ENCODE measurements around the gene UTP25.

UTP25 gene

DNA sequence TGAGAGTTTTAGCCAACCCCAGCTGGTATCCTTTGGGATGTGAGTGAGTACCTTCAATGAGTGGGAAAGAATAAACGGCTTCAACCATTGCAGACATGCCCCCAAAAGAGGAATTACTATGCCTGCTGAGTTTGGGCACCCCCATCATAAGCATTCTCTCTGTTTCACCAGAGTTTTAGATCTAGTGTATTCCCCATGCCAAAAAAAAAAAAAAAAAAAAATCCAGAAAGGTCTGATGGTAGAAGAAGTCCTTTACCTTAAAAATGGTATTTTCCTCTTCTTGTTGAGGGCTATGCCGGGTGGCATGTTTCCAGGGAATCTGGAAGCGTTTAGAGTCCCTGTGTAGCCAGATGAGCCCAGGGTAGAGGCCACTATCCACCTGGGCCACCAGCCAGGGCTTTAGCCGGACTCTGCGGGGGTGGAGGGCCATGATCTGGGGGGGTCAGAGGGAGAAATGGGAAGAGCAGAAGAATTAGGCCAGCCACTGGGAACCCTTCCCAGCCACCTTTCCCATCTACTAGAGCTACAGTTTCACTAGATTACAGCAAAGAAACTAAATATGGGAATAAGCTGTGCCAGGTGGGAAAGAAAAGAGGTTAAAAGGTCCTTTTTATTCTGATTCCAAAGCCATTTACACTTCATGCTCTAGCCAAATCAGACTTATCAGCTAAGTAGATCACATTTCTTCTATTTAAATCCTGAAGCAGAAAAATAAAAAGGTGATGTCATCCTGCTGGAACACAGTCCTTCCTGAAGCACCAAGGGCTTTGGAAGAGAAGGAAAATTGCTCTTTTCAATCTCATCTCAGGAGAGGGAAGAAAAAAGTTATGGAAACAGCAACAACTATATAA, 26.6 kb upstream of the UTP25 start:
- no peaks in the 10 kb centered on the region for H3K27me3 ChIP-seq (ENCODE audit: insufficient read depth, insufficient read length)
- no peak overlapping the region for H3K4me3 ChIP-seq (ENCODE audit: insufficient read length, low read depth)
- H3K36me3 ChIP-seq (ENCODE audit: insufficient read depth, insufficient read length, low read length), result no peaks in the 10 kb centered on the region
- H3K4me1 ChIP-seq (ENCODE audit: insufficient read depth, insufficient read length), result peaks cover 3% of the 10 kb centered on the region
- no peak for DNase-seq (ENCODE audit: low read depth, low spot score)
- H3K9ac ChIP-seq (ENCODE audit: insufficient read length, low read depth), result no peak overlapping the region
- H3K9me3 ChIP-seq (ENCODE audit: insufficient read depth, low read length), result no peaks in the 10 kb centered on the region
- TF ChIP-seq SUZ12 (IDR thresholded peaks at IDR 0.05; ENCODE audit: extremely low read depth, insufficient read depth, insufficient read length) (no peak), ZNF274 (IDR thresholded peaks at IDR 0.05; ENCODE audit: low read depth, low read length) (no peak), YY1 (IDR thresholded peaks at IDR 0.05; ENCODE audit: insufficient read depth, insufficient read length) (no peak)

DNA sequence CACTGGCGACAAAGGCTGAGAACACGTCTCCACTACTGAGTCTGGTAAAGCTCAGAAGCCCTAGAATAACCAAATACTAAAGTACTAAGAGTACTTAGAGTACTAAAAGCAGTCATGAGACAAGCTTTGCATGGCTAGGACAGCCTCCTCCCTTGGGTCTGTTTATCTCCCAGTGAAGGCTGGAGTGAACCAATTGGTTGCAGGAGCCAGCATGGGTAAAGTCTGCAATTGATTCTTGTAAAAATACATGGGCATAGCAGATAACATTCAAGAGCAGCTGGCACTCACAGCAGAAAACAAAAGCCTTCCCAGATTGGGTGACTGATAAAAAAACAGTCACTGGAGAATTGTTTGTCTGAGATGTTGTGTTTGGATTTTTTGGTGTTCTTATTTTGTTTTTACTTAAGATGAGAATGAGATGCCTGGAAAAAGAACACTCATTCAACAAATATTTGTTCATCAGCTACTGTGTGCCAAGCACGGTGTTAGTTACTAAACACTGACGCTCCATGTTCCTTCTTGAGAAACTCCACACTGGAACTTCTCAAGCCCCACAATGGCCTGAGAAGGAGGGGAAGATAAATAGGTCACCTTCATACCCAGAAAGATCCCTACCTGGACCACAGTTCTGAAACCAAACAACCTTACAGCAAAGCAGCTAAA, 25.5 kb upstream of the UTP25 start:
- peaks cover 3% of the 10 kb centered on the region for H3K4me1 ChIP-seq (ENCODE audit: insufficient read depth, insufficient read length)
- TF ChIP-seq SUZ12 (IDR thresholded peaks at IDR 0.05; ENCODE audit: extremely low read depth, insufficient read depth, insufficient read length) (no peak), ZNF274 (IDR thresholded peaks at IDR 0.05; ENCODE audit: low read depth, low read length) (no peak), YY1 (IDR thresholded peaks at IDR 0.05; ENCODE audit: insufficient read depth, insufficient read length) (no peak)
- DNase-seq (ENCODE audit: low read depth, low spot score), result no peak

DNA sequence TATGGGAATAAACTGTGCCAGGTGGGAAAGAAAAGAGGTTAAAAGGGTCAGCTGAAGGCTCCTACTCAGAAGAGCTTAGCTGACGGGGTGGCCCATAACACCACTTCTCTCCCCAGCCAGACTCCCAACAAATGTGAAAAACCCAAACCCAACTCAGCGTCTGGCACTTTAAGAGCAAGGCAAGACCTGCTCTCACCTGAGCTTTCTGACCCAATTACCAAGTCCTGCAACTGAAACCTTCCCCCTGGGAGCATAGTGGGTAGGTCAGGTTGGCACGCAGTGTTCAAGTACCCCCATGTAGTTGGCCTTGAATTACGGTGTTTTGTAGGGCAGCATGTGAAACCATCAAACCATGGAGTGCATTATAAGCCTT, 25.0 kb upstream of the UTP25 start:
- TF ChIP-seq SUZ12 (IDR thresholded peaks at IDR 0.05; ENCODE audit: extremely low read depth, insufficient read depth, insufficient read length) (no peak), ZNF274 (IDR thresholded peaks at IDR 0.05; ENCODE audit: low read depth, low read length) (no peak), YY1 (IDR thresholded peaks at IDR 0.05; ENCODE audit: insufficient read depth, insufficient read length) (no peak)
- H3K27me3 ChIP-seq (ENCODE audit: insufficient read depth, insufficient read length), result no peaks in the 10 kb centered on the region
- no peaks in the 10 kb centered on the region for H3K9me3 ChIP-seq (ENCODE audit: insufficient read depth, low read length)
- no peak overlapping the region for H3K9ac ChIP-seq (ENCODE audit: insufficient read length, low read depth)
- H3K36me3 ChIP-seq (ENCODE audit: insufficient read depth, insufficient read length, low read length), result no peaks in the 10 kb centered on the region
- H3K4me3 ChIP-seq (ENCODE audit: insufficient read length, low read depth), result no peak overlapping the region
- no peak for DNase-seq (ENCODE audit: low read depth, low spot score)
- peaks cover 3% of the 10 kb centered on the region for H3K4me1 ChIP-seq (ENCODE audit: insufficient read depth, insufficient read length)

More for the DNA sequence above, 25.5 kb upstream of the UTP25 start:
- Histone ChIP-seq H3K27me3 (ENCODE audit: insufficient read depth, insufficient read length) (no peaks in the 10 kb centered on the region), H3K9me3 (ENCODE audit: insufficient read depth, low read length) (no peaks in the 10 kb centered on the region), H3K36me3 (ENCODE audit: insufficient read depth, insufficient read length, low read length) (no peaks in the 10 kb centered on the region), H3K4me3 (ENCODE audit: insufficient read length, low read depth) (no peak overlapping the region), H3K9ac (ENCODE audit: insufficient read length, low read depth) (no peak overlapping the region)

DNA sequence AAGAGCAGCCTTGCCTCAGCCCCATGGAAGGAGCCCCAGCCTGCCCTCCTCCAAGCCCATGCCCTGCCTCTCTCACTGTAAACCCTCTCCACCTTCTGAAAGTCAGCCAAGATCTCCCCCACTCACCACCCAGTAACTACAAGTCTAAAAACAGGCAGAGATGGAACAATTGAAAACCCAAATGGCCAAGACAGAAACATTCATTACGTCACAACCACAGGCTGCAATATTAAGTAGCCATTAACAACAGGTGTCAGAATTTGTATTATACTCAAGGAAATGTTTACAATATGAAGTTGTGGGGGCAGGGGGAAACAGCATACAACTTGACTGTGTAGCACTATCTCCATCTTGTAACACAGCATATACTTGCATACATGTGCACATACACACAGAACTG, 24.2 kb upstream of the UTP25 start:
- DNase-seq (ENCODE audit: low read depth, low spot score), result no peak
- TF ChIP-seq YY1 (IDR thresholded peaks at IDR 0.05; ENCODE audit: insufficient read depth, insufficient read length) (no peak), SUZ12 (IDR thresholded peaks at IDR 0.05; ENCODE audit: extremely low read depth, insufficient read depth, insufficient read length) (no peak), ZNF274 (IDR thresholded peaks at IDR 0.05; ENCODE audit: low read depth, low read length) (no peak)

DNA sequence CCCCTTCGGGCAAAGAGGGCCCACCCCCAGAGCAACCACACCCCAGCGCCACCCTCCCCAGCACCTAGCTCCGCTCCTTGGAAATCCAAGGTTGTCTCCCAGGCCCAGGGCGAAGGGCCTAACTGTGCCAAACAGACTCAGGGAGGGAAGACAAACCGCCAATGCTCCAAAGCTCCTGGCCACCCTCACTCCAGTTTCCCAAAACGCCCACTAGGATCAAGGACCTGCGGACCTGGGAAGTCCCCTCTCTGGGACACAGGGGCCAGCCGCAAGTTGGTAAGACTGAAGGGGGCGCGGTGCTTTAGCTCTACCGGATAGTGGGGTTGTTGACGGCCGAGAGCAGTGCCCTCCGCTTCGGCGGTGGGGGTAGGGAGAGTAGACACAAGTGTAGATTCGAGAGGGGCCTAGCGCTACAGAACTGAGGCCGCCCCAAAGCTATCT, 22.4 kb upstream of the UTP25 start:
- TF ChIP-seq ZNF274 (IDR thresholded peaks at IDR 0.05; ENCODE audit: low read depth, low read length) (no peak), YY1 (IDR thresholded peaks at IDR 0.05; ENCODE audit: insufficient read depth, insufficient read length) (no peak), SUZ12 (IDR thresholded peaks at IDR 0.05; ENCODE audit: extremely low read depth, insufficient read depth, insufficient read length) (no peak)
- DNase-seq (ENCODE audit: low read depth, low spot score), result no peak
- no peaks in the 10 kb centered on the region for H3K9me3 ChIP-seq (ENCODE audit: insufficient read depth, low read length)
- H3K4me3 ChIP-seq (ENCODE audit: insufficient read length, low read depth), result peak overlapping the region; percentile 62
- H3K9ac ChIP-seq (ENCODE audit: insufficient read length, low read depth), result peak overlapping the region; percentile 61
- no peaks in the 10 kb centered on the region for H3K36me3 ChIP-seq (ENCODE audit: insufficient read depth, insufficient read length, low read length)
- peaks cover 3% of the 10 kb centered on the region for H3K4me1 ChIP-seq (ENCODE audit: insufficient read depth, insufficient read length)
- H3K27me3 ChIP-seq (ENCODE audit: insufficient read depth, insufficient read length), result no peaks in the 10 kb centered on the region

More for the DNA sequence above, 24.2 kb upstream of the UTP25 start:
- H3K27me3 ChIP-seq (ENCODE audit: insufficient read depth, insufficient read length), result no peaks in the 10 kb centered on the region
- peaks cover 3% of the 10 kb centered on the region for H3K4me1 ChIP-seq (ENCODE audit: insufficient read depth, insufficient read length)
- H3K9ac ChIP-seq (ENCODE audit: insufficient read length, low read depth), result no peak overlapping the region
- no peaks in the 10 kb centered on the region for H3K36me3 ChIP-seq (ENCODE audit: insufficient read depth, insufficient read length, low read length)
- no peak overlapping the region for H3K4me3 ChIP-seq (ENCODE audit: insufficient read length, low read depth)
- no peaks in the 10 kb centered on the region for H3K9me3 ChIP-seq (ENCODE audit: insufficient read depth, low read length)

DNA sequence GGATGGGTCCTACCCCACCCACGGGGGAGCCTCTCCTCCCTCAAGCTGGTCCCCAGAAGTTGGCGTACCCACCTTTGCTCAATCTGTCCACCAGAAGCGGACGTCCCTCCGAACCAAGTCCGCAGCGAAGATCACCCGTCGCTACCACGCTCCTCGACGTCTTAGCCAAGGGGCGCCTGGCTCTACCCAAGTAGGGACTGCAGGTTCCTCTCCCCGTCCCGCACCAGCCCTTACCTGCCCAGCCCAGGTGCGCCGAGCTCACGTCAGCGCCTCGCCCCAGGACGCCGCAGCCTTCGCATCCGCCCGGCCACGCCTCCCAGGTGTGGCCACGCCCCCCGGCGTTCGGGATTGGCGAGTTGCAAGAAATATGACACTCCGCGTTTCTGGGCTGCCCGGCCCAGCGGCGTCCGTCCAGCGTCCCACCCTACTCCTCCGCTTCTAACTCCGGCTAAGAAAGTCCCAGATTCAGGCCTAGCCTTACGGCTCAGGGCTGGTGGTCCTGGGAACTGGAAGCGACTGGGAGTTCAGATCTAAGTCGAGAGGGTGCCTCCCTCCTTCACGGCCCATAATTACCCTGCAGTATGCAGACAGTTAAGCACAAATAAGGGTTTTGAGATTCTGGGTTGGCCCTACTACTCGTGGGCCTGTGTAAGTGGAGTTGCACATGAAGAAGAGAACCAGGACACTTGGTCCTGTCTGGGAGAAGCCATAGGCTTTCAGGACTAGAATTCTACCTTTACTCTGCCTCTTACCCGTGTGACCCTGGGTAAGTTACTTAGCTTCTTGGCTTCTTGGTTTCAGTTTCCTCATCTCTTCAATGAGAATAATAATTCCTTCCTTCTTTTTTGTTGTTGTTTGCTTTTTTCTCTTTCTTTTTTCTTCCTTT, 21.7 kb upstream of the UTP25 start, which contains the start of gene IRF6:
Gene IRF6 (minus strand): TSS at position 268 of the 886 bp plus-strand sequence. CDS start 4,729 bp downstream, outside the sequence.
- TF ChIP-seq SUZ12 (IDR thresholded peaks at IDR 0.05; ENCODE audit: extremely low read depth, insufficient read depth, insufficient read length), result no peak
- TF ChIP-seq ZNF274 (IDR thresholded peaks at IDR 0.05; ENCODE audit: low read depth, low read length), result no peak
- no peak for TF ChIP-seq YY1 (IDR thresholded peaks at IDR 0.05; ENCODE audit: insufficient read depth, insufficient read length)

More for the DNA sequence above, 21.7 kb upstream of the UTP25 start, which contains the start of gene IRF6:
- no peaks in the 10 kb centered on the region for H3K36me3 ChIP-seq (ENCODE audit: insufficient read depth, insufficient read length, low read length)
- H3K27me3 ChIP-seq (ENCODE audit: insufficient read depth, insufficient read length), result no peaks in the 10 kb centered on the region
- H3K4me3 ChIP-seq (ENCODE audit: insufficient read length, low read depth), result peak within 1 kb of the TSS; percentile 62
- H3K4me1 ChIP-seq (ENCODE audit: insufficient read depth, insufficient read length), result peaks cover 3% of the 10 kb centered on the region
- H3K9me3 ChIP-seq (ENCODE audit: insufficient read depth, low read length), result no peaks in the 10 kb centered on the region
- peak within 1 kb of the TSS; percentile 67 for H3K9ac ChIP-seq (ENCODE audit: insufficient read length, low read depth)
- peak; percentile 95 for DNase-seq (ENCODE audit: low read depth, low spot score)

Measured in NT2/D1 (cell line).